ENCODE data around the gene AMIGO2.
"Not testable (repeated sequence)": the region's sequence is repeated elsewhere in the genome, so short reads cannot be mapped to it uniquely, and the experiment has no call there.

AMIGO2 gene

GRCh38 chr12:47071241-47071852, 8.4 kb downstream of the AMIGO2 start:
- DNase-seq, result peak; percentile 55 to 65

DNA sequence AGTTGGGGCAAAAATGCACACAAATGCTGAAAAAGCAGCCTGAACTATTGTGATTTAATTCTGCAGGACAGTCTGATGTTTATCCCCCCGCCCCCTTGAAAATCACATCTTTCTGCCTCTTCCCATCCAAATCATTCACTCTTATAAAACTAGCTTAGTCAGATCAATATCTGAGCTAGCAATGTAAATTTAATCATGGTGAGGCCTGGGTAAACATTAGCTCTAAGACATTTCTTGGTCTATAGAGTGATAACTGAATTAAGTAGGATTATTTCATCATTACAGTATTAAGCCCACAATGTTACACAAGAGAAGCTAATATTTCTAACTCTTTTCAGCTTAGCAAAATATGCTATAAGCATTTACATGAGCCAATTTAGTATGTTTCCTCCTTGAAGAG, 9.4 kb downstream of the AMIGO2 start:
- DNase-seq, result no peak

GRCh38 chr12:47068539-47068938, 11.2 kb downstream of the AMIGO2 start:
- no peak for DNase-seq

DNA sequence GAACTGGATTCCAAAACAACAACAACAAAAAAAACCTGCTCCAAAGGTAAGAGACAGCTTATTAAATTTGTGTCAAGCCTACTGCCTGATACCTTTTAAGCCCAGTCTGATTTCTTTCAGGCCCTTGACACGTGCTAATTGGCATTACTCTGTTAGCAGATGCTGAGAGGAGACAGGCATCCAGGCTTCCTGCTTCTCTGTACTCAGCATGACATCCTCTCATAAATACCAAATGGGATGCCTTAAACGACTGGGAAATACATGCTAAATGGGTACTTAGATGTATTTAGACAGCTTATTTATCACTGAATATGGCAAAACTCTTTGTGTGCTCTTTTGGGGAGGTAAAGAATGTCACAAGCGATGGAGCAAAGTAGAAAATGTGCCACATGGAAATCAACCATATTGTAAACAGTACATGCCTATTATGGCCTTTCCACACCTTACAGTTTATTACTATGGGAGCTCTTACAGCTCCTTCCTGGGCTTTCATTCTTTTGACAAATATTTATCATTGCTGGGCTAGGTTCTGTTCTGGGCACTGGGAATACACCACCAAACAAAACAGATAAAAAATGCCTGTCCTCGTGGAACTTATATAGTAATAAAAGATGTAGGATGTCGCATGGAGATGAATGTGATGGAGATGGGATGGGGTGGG, 11.9 kb downstream of the AMIGO2 start:
- DNase-seq, result no peak

DNA sequence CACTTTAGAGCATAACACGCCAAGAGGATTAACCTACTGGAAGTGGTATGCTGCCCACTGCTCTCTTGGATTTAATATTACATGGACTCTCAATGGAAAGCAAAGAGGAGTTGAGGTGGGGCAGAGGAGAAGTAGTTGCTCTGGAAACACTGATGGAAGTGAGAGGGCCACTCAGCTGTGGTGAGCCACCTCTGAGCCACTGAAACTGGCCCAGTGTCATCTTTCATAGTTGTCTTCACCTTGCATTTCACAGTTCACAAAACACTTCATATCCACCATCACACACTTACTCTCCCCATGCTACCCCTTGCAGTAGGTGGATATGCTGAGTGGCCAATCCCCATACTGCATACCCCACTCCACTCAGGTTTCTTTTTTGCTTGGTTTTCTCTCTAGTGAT, 12.6 kb downstream of the AMIGO2 start:
- DNase-seq, result no peak

- DNase-seq, result no peak
Measured at GRCh38 chr12:47066278-47067025, 13.3 kb downstream of the AMIGO2 start.

- no peak for DNase-seq
Measured at GRCh38 chr12:47065546-47065945, 14.2 kb downstream of the AMIGO2 start.

DNA sequence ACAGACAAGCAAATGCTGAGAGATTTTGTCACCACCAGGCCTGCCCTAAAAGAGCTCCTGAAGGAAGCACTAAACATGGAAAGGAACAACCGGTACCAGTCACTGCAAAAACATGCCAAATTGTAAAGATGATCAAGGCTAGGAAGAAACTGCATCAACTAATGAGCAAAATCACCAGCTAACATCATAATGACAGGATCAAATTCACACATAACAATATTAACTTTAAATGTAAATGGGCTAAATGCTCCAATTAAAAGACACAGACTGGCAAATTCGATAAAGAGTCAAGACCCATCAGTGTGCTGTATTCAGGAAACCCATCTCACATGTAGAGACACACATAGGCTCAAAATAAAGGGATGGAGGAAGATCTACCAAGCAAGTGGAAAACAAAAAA, 21.1 kb downstream of the AMIGO2 start:
- not testable (repeated sequence) for DNase-seq

DNA sequence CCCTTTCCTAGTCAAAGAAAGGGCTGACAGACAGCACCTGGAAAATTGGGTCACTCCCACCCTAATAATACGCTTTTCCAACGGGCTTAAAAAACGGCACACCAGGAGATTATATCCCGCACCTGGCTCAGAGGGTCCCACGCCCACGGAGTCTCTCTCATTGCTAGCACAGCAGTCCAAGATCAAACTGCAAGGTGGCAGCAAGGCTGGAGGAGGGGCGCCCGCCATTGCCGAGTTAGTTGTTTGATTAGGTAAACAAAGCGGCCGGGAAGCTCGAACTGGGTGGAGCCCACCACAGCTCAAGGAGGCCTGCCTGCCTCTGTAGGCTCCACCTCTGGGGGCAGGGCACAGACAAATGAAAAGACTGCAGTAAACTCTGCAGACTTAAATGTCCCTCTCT, 22.8 kb downstream of the AMIGO2 start:
- DNase-seq, result not testable (repeated sequence)

- DNase-seq, result not testable (repeated sequence)
Measured at GRCh38 chr12:47055856-47056255, 23.9 kb downstream of the AMIGO2 start.

- no peak for DNase-seq
Measured at GRCh38 chr12:47054659-47055058, 25.1 kb downstream of the AMIGO2 start.

DNA sequence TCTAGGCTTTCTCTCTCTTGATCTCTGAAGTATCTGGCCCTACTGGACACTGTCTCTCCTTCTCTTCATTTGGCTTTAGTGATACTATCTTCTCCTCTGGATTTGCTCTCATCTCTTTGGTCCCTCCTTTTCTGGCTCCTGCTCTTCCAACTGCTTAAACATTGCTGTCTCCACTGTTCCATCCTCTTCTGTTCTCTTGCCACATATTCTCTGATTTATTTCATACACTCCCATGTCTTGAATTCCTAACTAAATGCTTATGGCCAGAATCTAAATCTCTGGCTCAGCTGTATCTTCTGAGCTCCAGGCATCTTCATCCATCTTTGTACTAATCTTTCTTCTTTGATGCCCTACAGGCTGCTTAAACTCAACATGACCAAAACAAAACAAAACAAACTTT, 25.8 kb downstream of the AMIGO2 start:
- DNase-seq, result no peak

GRCh38 chr12:47052274-47052673, 27.5 kb downstream of the AMIGO2 start:
- DNase-seq, result no peak

- not testable (repeated sequence) for DNase-seq
Measured at GRCh38 chr12:47051291-47051690, 28.5 kb downstream of the AMIGO2 start.

DNA sequence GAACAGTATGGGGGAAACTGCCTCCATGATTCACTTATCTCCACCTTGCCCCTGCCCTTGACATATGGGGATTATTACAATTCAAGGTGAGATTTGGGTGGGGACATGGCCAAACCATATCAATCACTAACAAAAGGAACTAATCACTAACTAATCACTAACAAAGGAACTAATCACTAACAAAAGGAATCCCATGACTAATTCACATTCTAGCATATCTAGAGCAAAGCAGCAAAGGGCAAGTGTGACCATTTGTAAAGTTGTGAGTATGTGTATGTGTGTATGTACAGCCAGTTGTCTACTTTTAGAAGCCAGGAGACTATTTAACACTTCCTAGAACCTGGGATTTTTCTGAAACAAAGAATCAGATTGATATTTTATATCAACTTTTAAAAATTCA, 31.2 kb downstream of the AMIGO2 start:
- DNase-seq, result no peak

DNA sequence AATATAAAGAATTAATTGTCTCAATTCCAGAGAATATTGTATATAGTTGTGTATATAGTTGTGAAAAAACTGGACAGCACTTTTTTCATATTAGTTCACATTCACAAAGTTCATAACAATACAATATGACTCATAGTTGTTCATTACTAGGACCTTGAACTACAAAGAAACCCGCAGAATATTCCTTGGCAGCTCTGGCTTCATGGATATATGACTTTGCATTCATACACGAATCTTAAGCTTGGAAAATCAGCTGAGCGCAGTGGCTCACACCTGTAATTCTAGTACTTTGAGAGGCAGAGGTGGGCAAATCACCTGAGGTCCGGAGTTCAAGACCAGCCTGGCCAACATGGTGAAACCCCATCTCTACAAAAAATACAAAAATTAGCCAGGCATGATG, 38.4 kb downstream of the AMIGO2 start:
- DNase-seq, result no peak

GRCh38 chr12:47039756-47040155, 40.0 kb downstream of the AMIGO2 start:
- no peak for DNase-seq

GRCh38 chr12:47039079-47039478, 40.7 kb downstream of the AMIGO2 start:
- no peak for DNase-seq

DNA sequence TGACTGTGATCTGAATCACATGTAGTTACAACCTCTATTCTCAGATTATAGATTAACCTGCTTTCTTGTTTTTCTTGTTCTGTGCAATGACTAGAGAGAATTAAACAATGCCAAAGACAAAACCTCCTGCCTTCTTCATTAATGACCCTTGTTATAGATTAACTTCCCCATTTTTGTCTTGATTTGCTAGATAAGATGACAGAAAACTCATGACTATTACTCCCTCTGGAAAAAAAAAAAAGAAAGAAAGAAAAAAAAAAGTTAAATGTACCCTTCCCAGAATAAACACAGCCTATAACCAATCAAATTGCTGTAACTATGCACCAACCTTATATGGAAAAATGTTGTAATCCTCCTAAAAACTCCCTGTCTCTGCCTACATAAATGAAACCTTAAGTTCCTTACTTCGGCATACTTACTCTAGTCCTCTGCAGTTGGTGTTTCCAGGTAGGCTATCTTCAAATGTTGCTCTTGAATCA, 41.5 kb downstream of the AMIGO2 start:
- DNase-seq, result no peak

DNA sequence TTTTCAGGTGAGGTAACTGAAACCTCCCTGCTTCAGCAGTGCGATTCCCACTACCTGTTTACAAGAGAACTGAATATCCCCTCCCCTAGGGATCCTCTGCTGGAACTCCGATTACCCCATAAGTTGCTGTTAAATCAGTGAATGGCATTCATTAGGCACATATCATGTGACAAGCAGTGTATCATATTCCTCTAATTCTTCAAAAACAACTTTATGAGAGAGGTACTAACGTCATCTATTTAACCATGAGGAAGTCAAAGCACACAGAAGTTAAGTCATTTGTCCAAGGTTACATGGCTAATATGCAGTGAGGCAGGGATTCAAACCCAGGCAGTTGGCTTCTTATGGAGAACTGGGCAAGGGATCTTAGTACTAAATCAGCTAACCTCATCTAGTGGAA, 44.3 kb downstream of the AMIGO2 start:
- DNase-seq, result no peak

DNA sequence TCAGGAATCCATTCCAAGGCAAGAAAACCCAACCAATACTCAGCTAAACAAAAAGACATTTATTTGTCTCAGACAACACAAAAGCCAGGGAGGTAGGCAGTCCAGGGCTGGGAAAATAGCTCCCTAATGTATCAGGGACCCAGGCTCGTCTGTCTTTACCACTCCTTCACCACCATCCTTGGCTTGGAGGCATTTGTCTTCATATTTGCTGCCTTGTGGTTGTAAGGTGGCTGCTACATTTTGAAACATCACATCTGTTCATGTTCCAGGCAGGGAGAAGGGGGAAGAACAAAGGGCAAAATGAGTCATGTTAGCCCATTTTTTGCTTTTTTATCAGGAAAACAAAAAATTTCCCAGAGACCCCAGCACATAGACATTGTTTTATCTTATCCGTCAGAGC, 45.1 kb downstream of the AMIGO2 start:
- DNase-seq, result no peak

DNA sequence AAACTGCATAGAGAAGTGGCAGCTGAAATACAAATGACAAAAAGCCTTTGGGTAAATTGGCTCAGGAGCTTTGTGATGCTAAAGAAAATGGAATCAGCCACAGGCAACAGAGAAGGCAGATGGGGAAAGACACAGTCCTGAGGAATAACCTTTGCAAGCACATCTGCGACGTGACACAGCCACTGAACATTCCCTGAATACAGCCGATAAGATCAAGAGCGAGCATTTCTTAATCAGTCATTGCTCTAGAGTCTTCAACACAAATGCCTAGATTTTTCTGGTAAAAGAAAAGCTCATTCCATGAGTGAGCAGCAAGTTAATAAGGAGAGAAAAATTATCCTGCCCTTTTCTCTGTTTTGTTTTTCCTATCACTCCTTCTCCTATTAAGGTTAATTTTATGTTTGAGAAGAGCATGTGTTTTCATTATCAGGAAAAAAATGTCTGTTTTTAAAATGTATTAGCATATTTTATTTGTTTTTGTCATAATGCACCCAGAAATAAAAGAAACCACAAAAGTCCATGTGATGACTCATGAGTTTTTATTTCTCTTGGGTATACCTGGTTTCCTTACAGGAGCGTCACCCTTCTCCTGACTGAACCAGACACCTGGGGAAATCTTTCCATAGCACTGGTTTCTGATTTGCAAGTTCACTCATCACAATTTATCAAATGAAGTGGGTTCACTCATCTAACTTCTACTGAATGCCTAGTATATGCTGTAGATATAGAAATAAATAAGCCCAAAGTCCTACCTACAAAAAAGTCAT, 45.8 kb downstream of the AMIGO2 start:
- DNase-seq, result no peak

DNA sequence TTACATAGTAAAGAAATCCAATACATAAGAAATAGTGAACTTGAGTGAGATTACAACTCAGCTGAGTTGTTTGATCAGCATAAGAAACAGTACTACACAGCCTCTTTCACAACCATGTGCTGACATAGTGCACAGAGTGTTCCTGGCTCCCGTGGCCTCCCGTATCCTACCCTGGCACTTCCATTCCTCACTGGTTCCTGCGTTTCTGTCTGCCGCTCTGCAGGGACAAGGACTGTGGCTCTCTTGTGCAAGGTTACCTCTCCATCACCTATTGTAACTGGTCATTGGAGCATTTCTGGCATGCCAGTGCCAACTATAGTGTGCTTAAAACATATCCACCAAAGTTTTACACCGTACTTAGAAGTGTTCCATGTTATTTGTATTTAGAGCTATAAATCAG, 46.7 kb downstream of the AMIGO2 start:
- DNase-seq, result peak in 1 of 2 experiments; percentile 61

All from NCI-H1930 (cell line).